Measurements from ENCODE around the gene EFEMP1.
"Not testable (repeated sequence)": the region's sequence is repeated elsewhere in the genome, so short reads cannot be mapped to it uniquely, and the experiment has no call there.

EFEMP1 gene

GRCh38 chr2:55843096-55843993 lies 80.2 kb downstream of the EFEMP1 start:
- peak; percentile 84 to 95 for DNase-seq (ENCODE audit: low read depth in 2 of 2)
- no peak overlapping the region for H3K4me3 ChIP-seq (replicated peaks in 1 of 2; ENCODE audit: low read depth in 2 of 2, low read length in 2 of 2)
- no peak for TF ChIP-seq CTCF (IDR thresholded peaks at IDR 0.05; ENCODE audit: low read depth, low read length)

GRCh38 chr2:55842046-55842445 lies 81.5 kb downstream of the EFEMP1 start:
- TF ChIP-seq CTCF (IDR thresholded peaks at IDR 0.05; ENCODE audit: low read depth, low read length), result no peak
- DNase-seq (ENCODE audit: low read depth in 2 of 2), result no peak
- H3K4me3 ChIP-seq (replicated peaks in 1 of 2; ENCODE audit: low read depth in 2 of 2, low read length in 2 of 2), result no peak overlapping the region

- no peak for DNase-seq (ENCODE audit: low read depth in 2 of 2)
- no peak for TF ChIP-seq CTCF (IDR thresholded peaks at IDR 0.05; ENCODE audit: low read depth, low read length)
- H3K4me3 ChIP-seq (replicated peaks in 1 of 2; ENCODE audit: low read depth in 2 of 2, low read length in 2 of 2), result no peak overlapping the region
These were observed 83.1 kb downstream of the EFEMP1 start for GRCh38 chr2:55840460-55840859.

- no peak for TF ChIP-seq CTCF (IDR thresholded peaks at IDR 0.05; ENCODE audit: low read depth, low read length)
- no peak overlapping the region for H3K4me3 ChIP-seq (replicated peaks in 1 of 2; ENCODE audit: low read depth in 2 of 2, low read length in 2 of 2)
- DNase-seq (ENCODE audit: low read depth in 2 of 2), result peak in 1 of 2 donors; percentile 44
These were observed 84.3 kb downstream of the EFEMP1 start for GRCh38 chr2:55839182-55839819.

- no peak for TF ChIP-seq CTCF (IDR thresholded peaks at IDR 0.05; ENCODE audit: low read depth, low read length)
- DNase-seq (ENCODE audit: low read depth in 2 of 2), result no peak
- no peak overlapping the region for H3K4me3 ChIP-seq (replicated peaks in 1 of 2; ENCODE audit: low read depth in 2 of 2, low read length in 2 of 2)
These were observed 84.9 kb downstream of the EFEMP1 start for GRCh38 chr2:55838653-55839052.

- H3K4me3 ChIP-seq (replicated peaks in 1 of 2; ENCODE audit: low read depth in 2 of 2, low read length in 2 of 2); DNase-seq (ENCODE audit: low read depth in 2 of 2): not testable (repeated sequence)
These were observed 85.5 kb downstream of the EFEMP1 start for GRCh38 chr2:55838117-55838516.

GRCh38 chr2:55837073-55837472 lies 86.5 kb downstream of the EFEMP1 start:
- TF ChIP-seq CTCF (IDR thresholded peaks at IDR 0.05; ENCODE audit: low read depth, low read length), result no peak
- no peak for DNase-seq (ENCODE audit: low read depth in 2 of 2)
- H3K4me3 ChIP-seq (replicated peaks in 1 of 2; ENCODE audit: low read depth in 2 of 2, low read length in 2 of 2), result no peak overlapping the region

- DNase-seq (ENCODE audit: low read depth in 2 of 2), result peak in 1 of 2 donors; percentile 55
These were observed 91.7 kb downstream of the EFEMP1 start for GRCh38 chr2:55831671-55832410.

More at GRCh38 chr2:55831671-55832410, 91.7 kb downstream of the EFEMP1 start:
- not testable (repeated sequence) for H3K4me3 ChIP-seq (replicated peaks in 1 of 2; ENCODE audit: low read depth in 2 of 2, low read length in 2 of 2)
